Endodermal cell (in vitro differentiated cells): ENCODE measurements around the gene RUNDC1. TPM values are rescaled to one million over a fixed set of nuclear protein-coding genes. Genes with fewer than 3 reads are reported as not detected.
A peak's percentile ranks its signal among the peaks of the same experiment; 100 is the strongest.

ENCODE experiments used
- DNase-seq: peaks from one replicate; pipeline ENCODE4 v3.0.0-alpha.2; 2017
- H3K27ac ChIP-seq: 2 replicates; pipeline ENCODE4 v1.5.1; 2013; ENCODE audit warnings: mild to moderate bottlenecking, low read depth, low read length, moderate library complexity
- H3K27me3 ChIP-seq: 2 replicates; pipeline ENCODE4 v1.6.1; 2013; ENCODE audit warnings: mild to moderate bottlenecking, low read length, moderate library complexity; ENCODE audit not compliant: insufficient read depth, control insufficient read depth, poor library complexity, severe bottlenecking
- H3K36me3 ChIP-seq: 2 replicates; pipeline ENCODE4 v1.7.0; 2013; ENCODE audit warnings: mild to moderate bottlenecking, low read length, moderate library complexity; ENCODE audit not compliant: control insufficient read depth, insufficient read depth
- H3K4me1 ChIP-seq: one replicate; pipeline ENCODE4 v1.7.0; 2013; ENCODE audit warnings: low read length; ENCODE audit not compliant: control insufficient read depth, insufficient read depth
- H3K4me3 ChIP-seq: 2 replicates; pipeline ENCODE4 v1.5.1; 2013; ENCODE audit warnings: mild to moderate bottlenecking, low read length, moderate library complexity
- H3K9ac ChIP-seq: 2 replicates; pipeline ENCODE4 v1.6.1; 2013; ENCODE audit warnings: mild to moderate bottlenecking, low read length, moderate library complexity; ENCODE audit not compliant: poor library complexity, severe bottlenecking; ENCODE audit errors: extremely low read depth
- H3K9me3 ChIP-seq: 2 replicates; pipeline ENCODE4 v1.6.1; 2013; ENCODE audit warnings: mild to moderate bottlenecking, low read length, moderate library complexity; ENCODE audit not compliant: control insufficient read depth
- H3K27ac Mint-ChIP-seq: 2 replicates; pipeline ENCODE4 v1.8.0; 2020; ENCODE audit warnings: mixed read lengths
- H3K27me3 Mint-ChIP-seq: 2 replicates; pipeline ENCODE4 v1.8.0; 2021; ENCODE audit warnings: mild to moderate bottlenecking, mixed read lengths; ENCODE audit not compliant: insufficient read depth
- H3K36me3 Mint-ChIP-seq: 2 replicates; pipeline ENCODE4 v1.8.0; 2020; ENCODE audit warnings: low read depth, mixed read lengths
- H3K4me1 Mint-ChIP-seq: 2 replicates; pipeline ENCODE4 v1.8.0; 2020; ENCODE audit warnings: mixed read lengths
- H3K4me3 Mint-ChIP-seq: 2 replicates; pipeline ENCODE4 v1.8.0; 2020; ENCODE audit warnings: mild to moderate bottlenecking, moderate library complexity, mixed read lengths
- H3K9me3 Mint-ChIP-seq: 2 replicates; pipeline ENCODE4 v1.8.0; 2020; ENCODE audit warnings: mild to moderate bottlenecking, mixed read lengths
- CTCF ChIP-seq: fragments of 200-600 bp; sonication (generic); conservative IDR thresholded peaks from 2 replicates; pipeline ENCODE4 v1.5.0; 2021; ENCODE audit warnings: antibody characterized with exemption, mild to moderate bottlenecking
- WGBS, 2 experiments: methylation state at CpG; one replicate each; pipeline versions ENCODE4 v1.1.5 to v1.1.7; 2013; ENCODE audit warnings: missing lambda C conversion rate in 2 of 2, mixed read lengths in 1 of 2; ENCODE audit not compliant: insufficient coverage in 1 of 2, insufficient read length in 1 of 2; 5-methylcytosine and 5-hydroxymethylcytosine counted together
- total RNA-seq, 2 donors: library from RNA; stranded (reverse); fragmentation: NEBNext Ultra II Directional in 1 of 2; extraction: Animal tissue kit (Norgen Biotek cat#: 25700) in 1 of 2; gene quantifications; 2 replicates in 1 of 2; 3 replicates in 1 of 2; pipeline ENCODE4 v1.2.1, GENCODE V29; 2021

The RUNDC1 gene
- total RNA-seq, 2 donors from 2014 or later = 17.7 to 18.5 TPM

DNA sequence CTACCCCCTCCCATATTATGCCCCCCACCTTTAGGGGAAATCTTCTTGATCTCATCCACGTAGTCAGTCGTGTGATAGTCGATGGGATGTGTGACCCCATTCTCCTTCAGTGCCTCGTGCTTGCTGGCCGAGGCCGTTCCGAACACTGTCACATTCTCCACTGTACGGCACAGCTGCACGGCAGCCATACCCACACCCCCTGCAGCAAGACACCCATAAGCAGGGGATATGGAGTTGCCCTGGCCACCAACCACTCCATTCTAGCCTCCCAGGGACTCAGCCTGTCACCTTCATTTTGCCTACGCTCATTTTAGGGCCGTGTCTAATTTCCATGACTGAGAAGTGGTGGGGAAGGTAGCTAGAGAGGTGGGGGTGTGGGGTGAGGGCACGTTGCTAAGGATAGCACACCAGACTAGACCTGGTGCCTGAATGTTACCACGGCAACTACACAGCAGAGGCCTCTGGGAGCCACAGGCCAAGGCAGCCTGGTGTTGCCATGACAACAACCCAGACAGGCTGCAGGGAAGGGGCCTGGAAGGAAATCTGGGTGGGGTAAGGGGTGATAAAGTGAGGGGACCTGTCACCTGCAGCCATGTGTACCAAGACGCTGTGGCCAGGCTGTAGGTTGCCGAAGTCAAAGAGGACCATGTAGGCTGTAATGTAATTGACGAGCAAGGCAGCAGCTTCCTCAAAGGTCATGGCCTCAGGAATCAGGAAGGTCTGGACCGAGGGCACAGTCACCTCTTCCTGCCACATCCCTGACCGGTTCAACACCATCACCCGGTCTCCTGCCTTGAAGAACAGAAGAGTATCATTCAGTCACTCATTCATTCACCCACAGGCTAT is 37.9 kb downstream of the RUNDC1 start:
- Mint-ChIP-seq H3K4me1 (peaks cover 31% of the 10 kb centered on the region), H3K27me3 (no peaks in the 10 kb centered on the region), H3K27ac (no peak overlapping the region), H3K4me3 (no peak overlapping the region), H3K36me3 (peaks cover 49% of the 10 kb centered on the region), H3K9me3 (no peaks in the 10 kb centered on the region)
- TF ChIP-seq CTCF = no peak
- no peaks in the 10 kb centered on the region for H3K9me3 ChIP-seq
- H3K36me3 ChIP-seq = peaks cover 53% of the 10 kb centered on the region
- no peak overlapping the region for H3K4me3 ChIP-seq
- H3K27me3 ChIP-seq = no peaks in the 10 kb centered on the region
- peaks cover 12% of the 10 kb centered on the region for H3K4me1 ChIP-seq
- peak overlapping the region; percentile 74 for H3K27ac ChIP-seq
- no peak overlapping the region for H3K9ac ChIP-seq
- peak; percentile 73 for DNase-seq
- 90 to 91% methylated on average over 10 to 19 of the region's 19 CpGs for WGBS, 2 experiments

DNA sequence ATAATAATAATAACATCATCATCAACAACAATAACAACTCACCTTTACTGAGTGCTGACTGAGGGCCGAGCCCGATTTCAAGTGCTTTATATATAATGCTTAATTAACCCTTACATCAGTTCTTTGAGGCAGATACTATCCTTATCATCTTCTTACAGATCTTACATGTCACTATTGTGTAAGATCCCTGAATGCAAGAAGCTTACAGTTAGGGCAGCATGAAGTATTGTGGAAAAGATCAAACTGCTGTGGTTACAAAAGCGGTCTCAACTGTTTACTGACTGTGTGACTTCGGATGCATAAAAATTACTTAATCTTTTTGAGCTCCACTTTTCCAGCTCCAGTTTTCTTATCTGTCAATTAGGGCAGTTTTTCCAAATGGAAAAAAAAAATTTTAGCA is 38.6 kb downstream of the RUNDC1 start:
- H3K4me3 Mint-ChIP-seq = no peak overlapping the region
- Histone ChIP-seq H3K27me3 (no peaks in the 10 kb centered on the region), H3K9me3 (no peaks in the 10 kb centered on the region), H3K36me3 (peaks cover 53% of the 10 kb centered on the region), H3K9ac (no peak overlapping the region), H3K4me1 (peaks cover 12% of the 10 kb centered on the region), H3K27ac (peak overlapping the region; percentile 74), H3K4me3 (no peak overlapping the region)
- H3K27me3 Mint-ChIP-seq = no peaks in the 10 kb centered on the region
- DNase-seq = no peak
- H3K4me1 Mint-ChIP-seq = peaks cover 31% of the 10 kb centered on the region
- H3K27ac Mint-ChIP-seq = no peak overlapping the region
- TF ChIP-seq CTCF = no peak
- H3K9me3 Mint-ChIP-seq = no peaks in the 10 kb centered on the region
- peaks cover 49% of the 10 kb centered on the region for H3K36me3 Mint-ChIP-seq
- whole genome bisulfite sequencing, 2 experiments = 89 to 96% methylated on average over 4 of the region's 4 CpGs

- peaks cover 26% of the 10 kb centered on the region for H3K4me1 Mint-ChIP-seq
- no peak for TF ChIP-seq CTCF
- H3K27ac Mint-ChIP-seq = peak overlapping the region; percentile 71
- H3K4me3 ChIP-seq = peak overlapping the region; percentile 93
- no peaks in the 10 kb centered on the region for H3K9me3 ChIP-seq
- H3K27ac ChIP-seq = peak overlapping the region; percentile 16
- H3K4me1 ChIP-seq = peaks cover 12% of the 10 kb centered on the region
- no peak overlapping the region for H3K9ac ChIP-seq
- H3K27me3 ChIP-seq = no peaks in the 10 kb centered on the region
- no peaks in the 10 kb centered on the region for H3K9me3 Mint-ChIP-seq
- H3K27me3 Mint-ChIP-seq = no peaks in the 10 kb centered on the region
- peak overlapping the region; percentile 98 for H3K4me3 Mint-ChIP-seq
- H3K36me3 ChIP-seq = peaks cover 51% of the 10 kb centered on the region
- peak; percentile 43 for DNase-seq
- peaks cover 47% of the 10 kb centered on the region for H3K36me3 Mint-ChIP-seq
- WGBS, 2 experiments = 80 to 88% methylated on average over 5 to 6 of the region's 7 CpGs
Measured at GRCh38 chr17:43019418-43019817, 39.1 kb downstream of the RUNDC1 start.
